Measurements from ENCODE around the gene DNAH2.
"Not testable (repeated sequence)": the region's sequence is repeated elsewhere in the genome, so short reads cannot be mapped to it uniquely, and the experiment has no call there.

DNAH2 gene

DNA sequence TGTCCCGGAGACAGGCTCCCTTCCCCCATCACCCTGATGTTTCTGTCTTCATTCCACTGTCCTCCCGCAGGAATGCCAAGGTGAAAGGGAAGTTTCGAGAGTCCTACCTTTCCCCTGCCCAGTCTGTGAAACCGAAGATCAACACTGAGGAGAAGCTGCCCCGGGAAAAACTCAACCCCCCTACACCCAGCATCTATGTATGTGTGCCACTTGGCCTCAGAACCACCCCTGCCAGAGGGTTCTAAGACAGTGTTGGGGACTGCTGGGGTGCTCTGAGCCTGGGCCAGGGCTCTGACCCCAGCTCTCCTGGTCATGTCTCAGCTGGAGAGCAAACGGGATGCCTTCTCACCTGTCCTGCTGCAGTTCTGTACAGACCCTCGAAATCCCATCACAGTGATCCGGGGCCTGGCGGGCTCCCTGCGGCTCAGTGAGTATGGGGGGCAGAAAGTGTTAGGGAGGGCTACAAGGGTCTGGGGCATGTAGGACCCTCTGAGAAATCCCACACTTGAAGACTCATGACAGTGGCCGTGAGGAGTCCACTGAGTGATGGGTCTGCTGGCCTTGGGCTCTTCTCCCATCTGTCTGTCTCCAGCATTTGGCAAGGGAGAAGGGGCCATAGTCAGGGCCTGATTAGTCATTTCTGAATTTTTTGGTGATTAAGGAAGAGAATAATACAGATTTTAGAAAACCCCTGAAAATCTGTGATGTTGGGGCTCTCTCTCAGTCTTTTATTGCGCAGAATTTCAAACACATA lies 132.4 kb downstream of the DNAH2 start:
- DNase-seq (ENCODE audit: low read depth in 3 of 3), result no peak

DNA sequence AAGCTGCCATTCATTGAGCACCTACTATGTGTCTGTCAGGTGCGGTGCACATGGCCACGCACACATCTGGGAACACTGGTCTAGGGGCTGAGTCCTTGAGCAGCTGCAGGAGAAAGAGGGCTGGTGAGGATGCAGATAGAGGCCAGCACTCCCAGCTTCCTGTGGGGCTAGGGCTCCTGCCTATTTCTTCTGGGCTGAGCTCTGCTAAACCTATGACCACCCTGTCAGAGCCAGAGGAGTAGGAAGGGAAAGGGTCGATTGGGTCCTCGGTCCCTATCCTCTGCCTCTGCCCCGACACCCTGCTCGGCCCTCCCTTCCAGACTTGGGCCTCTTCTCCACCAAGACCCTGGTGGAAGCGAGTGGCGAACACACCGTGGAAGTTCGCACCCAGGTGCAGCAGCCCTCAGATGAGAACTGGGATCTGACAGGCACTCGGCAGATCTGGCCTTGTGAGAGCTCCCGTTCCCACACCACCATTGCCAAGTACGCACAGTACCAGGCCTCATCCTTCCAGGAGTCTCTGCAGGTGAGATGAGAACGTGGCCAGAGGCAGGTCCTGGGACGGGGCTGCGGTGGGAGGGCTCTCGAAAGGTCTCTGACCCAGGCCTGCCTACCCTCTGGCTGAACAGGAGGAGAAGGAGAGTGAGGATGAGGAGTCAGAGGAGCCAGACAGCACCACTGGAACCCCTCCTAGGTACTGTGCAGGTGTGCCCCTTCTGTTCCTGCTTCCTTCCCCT lies 133.3 kb downstream of the DNAH2 start:
- no peak for DNase-seq (ENCODE audit: low read depth in 3 of 3)

DNA sequence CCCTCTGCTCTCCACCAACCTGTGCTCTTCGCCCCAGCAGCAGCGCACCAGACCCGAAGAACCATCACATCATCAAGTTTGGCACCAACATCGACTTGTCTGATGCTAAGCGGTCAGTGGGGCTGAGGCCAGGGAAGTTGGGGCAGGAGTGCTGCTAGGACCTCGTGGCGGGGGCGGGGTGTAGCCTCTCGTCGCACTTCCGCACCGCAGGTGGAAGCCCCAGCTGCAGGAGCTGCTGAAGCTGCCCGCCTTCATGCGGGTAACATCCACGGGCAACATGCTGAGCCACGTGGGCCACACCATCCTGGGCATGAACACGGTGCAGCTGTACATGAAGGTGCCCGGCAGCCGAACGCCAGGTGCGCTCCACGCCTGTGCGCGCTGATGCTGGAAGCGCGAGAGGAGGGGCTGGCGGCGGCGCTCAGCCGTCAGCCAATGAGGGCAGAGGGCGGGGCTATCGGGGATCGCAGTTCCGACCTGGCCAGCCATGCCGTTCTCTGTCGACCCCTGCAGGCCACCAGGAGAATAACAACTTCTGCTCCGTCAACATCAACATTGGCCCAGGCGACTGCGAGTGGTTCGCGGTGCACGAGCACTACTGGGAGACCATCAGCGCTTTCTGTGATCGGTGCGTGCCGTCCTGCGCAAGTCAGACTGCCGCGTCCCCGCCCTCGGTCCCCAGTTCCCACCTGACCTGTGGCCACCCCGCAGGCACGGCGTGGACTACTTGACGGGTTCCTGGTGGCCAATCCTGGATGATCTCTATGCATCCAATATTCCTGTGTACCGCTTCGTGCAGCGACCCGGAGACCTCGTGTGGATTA lies 134.1 kb downstream of the DNAH2 start:
- peak; percentile 80 to 91 (median 86) for DNase-seq (ENCODE audit: low read depth in 3 of 3)

DNA sequence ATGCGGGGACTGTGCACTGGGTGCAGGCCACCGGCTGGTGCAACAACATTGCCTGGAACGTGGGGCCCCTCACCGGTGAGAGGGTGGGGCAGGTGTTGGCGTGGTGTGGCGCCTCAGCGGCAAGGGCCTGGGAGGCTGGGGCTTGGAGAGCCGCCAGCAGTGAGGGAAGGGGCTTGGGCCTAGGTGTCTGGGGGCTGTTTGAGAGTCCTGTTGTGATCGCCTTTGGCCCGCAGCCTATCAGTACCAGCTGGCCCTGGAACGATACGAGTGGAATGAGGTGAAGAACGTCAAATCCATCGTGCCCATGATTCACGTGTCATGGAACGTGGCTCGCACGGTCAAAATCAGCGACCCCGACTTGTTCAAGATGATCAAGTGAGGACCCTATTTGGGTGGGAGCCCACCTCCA lies 134.7 kb downstream of the DNAH2 start:
- DNase-seq (ENCODE audit: low read depth in 3 of 3), result no peak

DNA sequence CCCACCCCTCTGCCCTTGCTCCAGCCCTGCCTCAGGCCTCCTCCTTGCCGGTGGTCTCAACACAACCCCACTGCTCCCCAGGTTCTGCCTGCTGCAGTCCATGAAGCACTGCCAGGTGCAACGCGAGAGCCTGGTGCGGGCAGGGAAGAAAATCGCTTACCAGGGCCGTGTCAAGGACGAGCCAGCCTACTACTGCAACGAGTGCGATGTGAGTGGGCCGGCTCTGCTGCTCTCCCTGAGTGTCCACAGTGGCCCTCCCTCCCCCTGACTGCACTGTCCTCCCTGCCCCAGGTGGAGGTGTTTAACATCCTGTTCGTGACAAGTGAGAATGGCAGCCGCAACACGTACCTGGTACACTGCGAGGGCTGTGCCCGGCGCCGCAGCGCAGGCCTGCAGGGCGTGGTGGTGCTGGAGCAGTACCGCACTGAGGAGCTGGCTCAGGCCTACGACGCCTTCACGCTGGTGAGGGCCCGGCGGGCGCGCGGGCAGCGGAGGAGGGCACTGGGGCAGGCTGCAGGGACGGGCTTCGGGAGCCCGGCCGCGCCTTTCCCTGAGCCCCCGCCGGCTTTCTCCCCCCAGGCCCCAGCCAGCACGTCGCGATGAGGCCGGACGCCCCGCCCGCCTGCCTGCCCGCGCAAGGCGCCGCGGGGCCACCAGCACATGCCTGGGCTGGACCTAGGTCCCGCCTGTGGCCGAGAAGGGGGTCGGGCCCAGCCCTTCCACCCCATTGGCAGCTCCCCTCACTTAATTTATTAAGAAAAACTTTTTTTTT lies 135.6 kb downstream of the DNAH2 start:
- no peak for DNase-seq (ENCODE audit: low read depth in 3 of 3)

DNA sequence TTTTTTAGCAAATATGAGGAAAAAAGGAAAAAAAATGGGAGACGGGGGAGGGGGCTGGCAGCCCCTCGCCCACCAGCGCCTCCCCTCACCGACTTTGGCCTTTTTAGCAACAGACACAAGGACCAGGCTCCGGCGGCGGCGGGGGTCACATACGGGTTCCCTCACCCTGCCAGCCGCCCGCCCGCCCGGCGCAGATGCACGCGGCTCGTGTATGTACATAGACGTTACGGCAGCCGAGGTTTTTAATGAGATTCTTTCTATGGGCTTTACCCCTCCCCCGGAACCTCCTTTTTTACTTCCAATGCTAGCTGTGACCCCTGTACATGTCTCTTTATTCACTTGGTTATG lies 136.1 kb downstream of the DNAH2 start:
- DNase-seq (ENCODE audit: low read depth in 3 of 3), result no peak

DNA sequence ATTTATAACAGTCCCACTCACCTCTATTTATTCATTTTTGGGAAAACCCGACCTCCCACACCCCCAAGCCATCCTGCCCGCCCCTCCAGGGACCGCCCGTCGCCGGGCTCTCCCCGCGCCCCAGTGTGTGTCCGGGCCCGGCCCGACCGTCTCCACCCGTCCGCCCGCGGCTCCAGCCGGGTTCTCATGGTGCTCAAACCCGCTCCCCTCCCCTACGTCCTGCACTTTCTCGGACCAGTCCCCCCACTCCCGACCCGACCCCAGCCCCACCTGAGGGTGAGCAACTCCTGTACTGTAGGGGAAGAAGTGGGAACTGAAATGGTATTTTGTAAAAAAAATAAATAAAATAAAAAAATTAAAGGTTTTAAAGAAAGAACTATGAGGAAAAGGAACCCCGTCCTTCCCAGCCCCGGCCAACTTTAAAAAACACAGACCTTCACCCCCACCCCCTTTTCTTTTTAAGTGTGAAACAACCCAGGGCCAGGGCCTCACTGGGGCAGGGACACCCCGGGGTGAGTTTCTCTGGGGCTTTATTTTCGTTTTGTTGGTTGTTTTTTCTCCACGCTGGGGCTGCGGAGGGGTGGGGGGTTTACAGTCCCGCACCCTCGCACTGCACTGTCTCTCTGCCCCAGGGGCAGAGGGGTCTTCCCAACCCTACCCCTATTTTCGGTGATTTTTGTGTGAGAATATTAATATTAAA lies 136.7 kb downstream of the DNAH2 start:
- DNase-seq (ENCODE audit: low read depth in 3 of 3), result no peak

DNA sequence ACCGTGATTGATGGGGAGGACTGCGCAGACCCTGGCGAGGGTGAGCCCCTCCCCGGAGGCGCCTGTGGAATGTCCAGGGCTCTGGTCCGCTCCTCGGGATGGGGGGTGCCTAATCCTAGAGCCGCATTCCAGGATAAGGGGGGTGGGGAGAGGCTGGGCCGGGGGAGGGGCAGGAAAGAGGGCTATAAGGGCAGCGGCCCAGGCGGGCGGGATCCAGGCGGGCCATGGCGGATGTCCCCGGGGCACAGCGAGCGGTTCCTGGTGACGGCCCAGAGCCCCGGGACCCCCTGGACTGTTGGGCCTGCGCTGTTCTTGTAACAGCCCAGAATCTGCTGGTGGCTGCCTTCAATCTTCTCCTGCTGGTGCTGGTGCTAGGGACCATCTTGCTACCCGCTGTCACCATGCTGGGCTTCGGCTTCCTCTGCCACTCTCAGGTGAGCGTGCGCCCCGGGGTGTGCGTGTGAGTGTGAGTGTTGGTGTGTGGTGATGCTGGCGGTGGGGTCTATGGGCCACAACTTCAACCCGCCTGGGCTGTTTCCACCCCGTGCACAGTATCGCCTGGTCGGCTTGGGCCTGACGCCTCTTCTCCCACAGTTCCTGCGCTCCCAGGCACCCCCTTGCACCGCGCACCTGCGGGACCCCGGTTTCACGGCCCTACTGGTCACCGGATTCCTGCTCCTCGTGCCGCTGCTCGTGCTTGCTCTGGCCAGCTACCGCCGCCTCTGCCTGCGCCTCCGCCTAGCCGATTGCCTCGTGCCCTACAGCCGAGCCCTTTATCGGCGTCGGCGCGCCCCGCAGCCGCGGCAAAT lies 137.5 kb downstream of the DNAH2 start, which contains the start of gene TMEM88:
Gene TMEM88, plus strand, starts transcription at position 216 of the 809 bp plus-strand sequence. Its CDS starts 9 bp downstream, at position 225.
- DNase-seq (ENCODE audit: low read depth in 3 of 3), result no peak

DNA sequence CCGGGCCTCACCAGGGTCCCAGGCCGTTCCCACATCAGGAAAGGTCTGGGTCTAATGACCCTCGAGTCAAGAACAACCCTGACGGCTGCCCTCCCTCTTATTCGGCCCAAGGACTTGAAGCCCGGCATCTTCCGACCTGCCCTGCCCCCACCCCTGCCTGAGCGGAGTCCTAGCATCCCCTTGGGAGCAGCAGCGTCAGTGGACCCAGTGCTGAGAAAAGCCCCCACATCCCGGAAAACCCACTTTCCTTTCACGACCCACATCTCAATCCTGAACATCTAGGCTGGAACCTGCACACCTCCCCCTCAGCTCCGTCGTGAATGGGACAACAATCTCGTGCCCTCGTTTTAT lies 138.1 kb downstream of the DNAH2 start:
- DNase-seq (ENCODE audit: low read depth in 3 of 3), result no peak

DNA sequence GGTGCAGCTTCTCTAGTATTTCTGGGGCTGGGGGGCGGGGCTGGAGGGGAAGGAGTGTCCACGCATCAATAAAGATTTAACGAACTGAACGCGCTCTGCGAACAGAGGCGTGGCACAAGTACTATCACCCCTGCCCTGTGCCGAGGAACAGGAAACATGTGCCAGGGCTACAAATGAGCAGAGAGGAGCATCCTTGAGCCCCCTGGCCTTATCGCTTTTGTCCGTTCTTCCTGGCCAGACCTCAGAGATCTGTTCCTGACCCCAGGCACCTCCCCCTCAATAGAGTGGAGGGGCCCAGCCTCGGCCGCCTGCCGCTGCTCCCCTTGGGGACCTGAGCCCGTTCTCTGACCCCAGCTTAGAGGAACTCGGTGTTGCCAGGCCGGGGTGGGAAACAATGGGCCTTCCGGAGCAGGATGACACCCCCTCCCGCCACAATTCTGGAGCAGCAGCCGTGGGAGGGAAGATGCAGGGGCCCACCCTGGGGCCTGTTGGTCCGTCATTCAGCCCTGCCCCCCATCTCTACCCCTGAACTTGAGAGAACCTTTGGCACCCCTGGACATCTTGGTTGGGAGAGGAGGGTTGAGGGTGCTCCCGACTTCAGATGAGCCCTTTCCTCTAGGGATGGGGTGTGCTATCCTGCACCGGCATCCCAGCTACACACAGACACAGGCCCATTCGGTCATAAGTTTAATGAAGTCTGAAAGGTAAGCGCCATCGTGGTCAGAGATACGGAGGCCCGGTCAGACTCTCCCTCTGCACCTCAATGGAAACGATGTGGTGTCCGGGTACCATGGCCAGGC lies 138.7 kb downstream of the DNAH2 start:
- no peak for DNase-seq (ENCODE audit: low read depth in 3 of 3)

DNA sequence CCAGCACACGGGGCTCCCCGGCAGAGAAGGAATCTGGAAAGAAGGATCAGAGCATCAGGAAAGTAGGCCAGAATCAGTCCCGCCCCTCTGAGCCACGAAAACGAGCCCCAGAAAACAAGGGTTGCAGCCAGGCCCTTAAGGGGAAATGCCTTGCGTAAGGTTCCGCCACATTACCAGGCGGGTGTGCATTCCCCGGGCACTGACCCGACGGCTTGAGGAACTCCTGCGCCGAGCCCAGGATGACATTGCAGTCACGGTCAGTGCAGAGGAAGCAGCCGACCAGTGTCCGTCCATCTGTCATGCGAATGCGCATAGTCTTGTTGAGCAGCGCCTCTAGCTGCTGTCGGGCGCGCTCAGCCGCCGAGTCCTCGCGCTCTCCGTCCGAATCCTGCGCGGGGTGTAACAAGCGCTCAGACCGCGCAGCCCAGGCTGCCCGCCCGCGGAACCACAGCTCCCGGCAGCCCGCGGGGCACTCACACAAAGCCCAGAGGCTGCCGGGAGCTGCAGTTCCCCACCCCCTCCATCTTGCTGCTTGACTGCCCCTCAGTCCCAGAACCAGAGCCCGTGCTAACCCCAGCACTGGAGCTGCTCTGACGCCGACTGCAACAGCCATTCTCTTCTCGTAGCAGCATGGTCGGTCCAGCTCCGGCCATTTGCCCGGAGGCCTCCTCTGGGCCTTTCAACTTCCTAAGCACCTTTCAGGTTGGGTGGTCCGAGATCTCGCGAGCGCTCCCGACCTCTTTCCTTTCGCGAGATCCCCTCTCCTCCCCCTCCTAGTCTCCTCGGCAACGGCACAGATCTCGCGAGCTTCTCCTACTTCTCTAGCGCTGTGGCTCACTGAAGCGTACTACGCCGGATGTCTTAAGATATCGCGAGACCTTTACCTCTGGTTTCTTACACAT lies 139.5 kb downstream of the DNAH2 start, which contains the start of gene NAA38:
Gene NAA38, minus strand, starts transcription at position 749 of the 902 bp plus-strand sequence. Its CDS starts 96 bp downstream, at position 653.
- peak; percentile 81 to 89 (median 88) for DNase-seq (ENCODE audit: low read depth in 3 of 3)

DNA sequence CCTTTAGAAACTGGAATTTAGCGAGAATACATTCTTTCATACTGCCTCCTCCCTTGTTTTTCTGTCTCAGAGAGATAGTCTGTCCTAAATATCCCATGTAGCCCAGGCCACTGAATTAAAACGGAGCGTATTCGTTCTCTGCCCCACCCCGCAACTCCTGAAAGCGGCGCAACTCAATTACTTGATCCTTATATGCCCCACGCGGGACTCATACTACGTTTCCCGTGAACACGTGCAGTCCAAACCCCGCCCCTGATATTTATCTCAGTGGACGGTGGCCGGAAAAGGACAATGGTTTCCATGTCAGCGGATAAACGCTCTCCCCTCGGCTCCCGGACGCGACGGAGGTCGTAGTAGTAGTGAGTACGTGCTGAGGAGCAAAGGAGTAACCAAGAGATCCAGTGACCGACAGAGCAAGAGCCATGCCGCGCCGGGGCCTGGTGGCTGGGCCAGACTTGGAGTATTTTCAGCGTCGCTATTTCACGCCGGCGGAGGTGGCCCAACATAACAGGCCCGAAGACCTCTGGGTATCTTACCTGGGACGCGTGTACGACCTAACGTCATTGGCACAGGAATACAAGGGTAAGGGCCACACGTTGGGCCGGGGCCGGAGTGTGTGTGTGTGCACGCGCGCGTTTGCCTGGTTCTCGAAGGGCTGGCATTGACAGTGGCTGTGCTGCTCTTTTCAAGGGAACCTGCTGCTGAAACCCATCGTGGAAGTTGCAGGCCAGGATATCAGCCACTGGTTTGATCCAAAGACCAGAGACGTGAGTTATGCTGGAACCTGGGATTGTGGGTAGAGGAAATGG lies 140.4 kb downstream of the DNAH2 start, which contains the start of gene CYB5D1:
Gene CYB5D1, plus strand, starts transcription at position 291 of the 809 bp plus-strand sequence. Its CDS starts 132 bp downstream, at position 423.
- peak; percentile 75 to 85 (median 81) for DNase-seq (ENCODE audit: low read depth in 3 of 3)

DNA sequence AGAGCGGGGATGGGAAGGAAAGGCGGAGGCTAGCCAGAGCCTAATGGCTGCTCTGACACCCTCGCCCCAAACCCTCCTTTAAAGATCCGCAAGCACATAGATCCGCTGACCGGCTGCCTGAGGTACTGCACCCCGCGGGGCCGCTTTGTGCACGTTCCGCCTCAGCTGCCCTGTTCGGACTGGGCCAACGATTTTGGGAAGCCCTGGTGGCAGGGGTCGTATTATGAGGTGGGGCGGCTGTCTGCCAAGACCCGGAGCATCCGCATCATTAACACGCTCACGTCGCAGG lies 140.9 kb downstream of the DNAH2 start:
- no peak for DNase-seq (ENCODE audit: low read depth in 3 of 3)

DNA sequence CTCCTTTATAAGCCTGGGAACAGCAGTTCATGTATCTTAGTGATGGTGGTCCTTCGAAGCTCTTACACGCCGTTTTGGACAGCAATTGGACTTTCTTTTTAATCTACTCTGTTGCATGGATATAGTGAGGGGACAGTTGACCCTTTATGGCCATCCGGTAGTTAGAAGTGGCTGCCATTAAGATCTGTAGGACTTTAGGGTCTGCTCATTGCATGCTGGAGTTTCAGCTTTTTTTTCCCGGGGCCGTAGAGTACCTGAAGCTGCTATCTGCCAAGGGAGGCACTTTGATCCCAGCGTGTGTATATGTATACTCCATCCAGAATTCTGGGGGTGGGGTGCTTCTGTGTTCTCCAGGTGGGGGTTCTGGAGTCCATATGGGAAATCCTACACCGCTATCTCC lies 141.5 kb downstream of the DNAH2 start:
- no peak for DNase-seq (ENCODE audit: low read depth in 3 of 3)

DNA sequence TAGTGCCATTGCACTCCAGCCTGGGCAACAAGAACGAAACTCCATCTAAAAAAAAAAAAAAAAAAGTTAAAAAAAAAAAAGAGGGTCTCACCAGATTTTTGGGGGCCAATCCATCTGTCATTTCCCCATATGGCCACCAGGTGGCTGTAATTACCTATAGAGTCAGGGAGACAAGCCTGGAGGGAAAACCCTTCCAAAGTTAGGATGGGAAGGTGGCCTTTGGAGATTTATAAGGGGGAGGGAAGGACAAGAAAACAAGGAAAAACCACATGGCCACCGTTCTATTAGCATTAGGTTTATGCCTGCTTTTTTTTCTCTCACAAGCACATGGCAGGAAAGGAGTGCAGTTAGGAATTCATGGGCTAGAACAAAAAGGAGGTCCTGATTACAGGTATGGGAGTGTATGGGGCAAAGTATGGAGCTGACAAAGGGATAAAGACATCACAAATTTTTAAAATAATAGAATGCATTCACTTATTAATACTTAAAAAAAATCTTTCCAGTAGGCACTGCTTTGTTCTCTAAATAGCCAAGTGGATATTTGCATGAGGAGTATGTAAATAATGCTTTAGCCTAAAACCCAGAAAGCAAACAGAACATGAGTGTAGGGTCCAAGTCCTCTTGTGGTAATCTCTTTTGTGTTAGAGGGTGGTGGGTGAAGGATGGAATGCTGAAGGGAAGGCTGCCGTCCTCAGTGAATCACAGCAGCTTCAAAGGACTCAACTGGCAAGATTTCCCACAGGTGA lies 145.3 kb downstream of the DNAH2 start:
- DNase-seq (ENCODE audit: low read depth in 3 of 3), result no peak

DNA sequence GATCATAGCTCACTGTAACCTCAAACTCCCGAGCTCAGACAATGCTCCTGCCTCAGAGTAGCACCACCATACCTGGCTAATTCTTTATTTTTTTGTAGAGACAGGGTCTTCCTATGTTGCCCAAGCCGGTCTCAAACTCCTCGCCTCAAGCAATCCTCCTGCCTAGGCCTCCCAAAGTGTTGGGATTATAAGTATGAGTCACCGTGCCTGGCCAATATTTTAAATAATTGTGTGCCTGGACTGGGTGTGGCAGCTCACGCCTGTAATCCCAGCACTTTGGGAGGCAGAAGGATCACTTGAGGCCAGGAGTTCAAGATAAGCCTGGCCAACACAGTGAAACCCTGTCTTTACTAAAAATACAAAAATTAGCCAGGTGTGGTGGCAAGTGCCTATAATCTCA lies 146.8 kb downstream of the DNAH2 start:
- DNase-seq (ENCODE audit: low read depth in 3 of 3), result not testable (repeated sequence)
